Measurements from ENCODE around the gene XIRP1. TPM values are rescaled to one million over a fixed set of nuclear protein-coding genes. Genes with fewer than 3 reads are reported as not detected.

The XIRP1 gene
- total RNA-seq, 4 donors from 2014 or later, result 1.3 TPM; not detected in 3

- intact Hi-C loops (cut with DNase I), result no loop called here
- WGBS, result 95% methylated on average over 2 of the region's 2 CpGs
- H3K36me3 ChIP-seq, result no peaks in the 10 kb centered on the region
- peaks cover 0 to 4% (median 0%) of the 10 kb centered on the region in 4 donors for H3K4me1 ChIP-seq
- H3K27ac ChIP-seq (replicated peaks in 1 of 4), result no peak overlapping the region
- H3K4me3 ChIP-seq, result no peak overlapping the region
- no peak for TF ChIP-seq POLR2AphosphoS5 (IDR thresholded peaks at IDR 0.05)
- TF ChIP-seq CTCF (IDR thresholded peaks at IDR 0.05), result no peak
- TF ChIP-seq POLR2A (IDR thresholded peaks at IDR 0.05; ENCODE audit: low read depth), result no peak
- no peak for TF ChIP-seq EP300 (IDR thresholded peaks at IDR 0.05)
- H3K9me3 ChIP-seq, result no peaks in the 10 kb centered on the region
- H3K27me3 ChIP-seq, result no peaks in the 10 kb centered on the region
- DNase-seq (ENCODE audit: extremely low spot score), result peak; percentile 50
Observed at GRCh38 chr3:39224288-39224687, 31.9 kb upstream of the XIRP1 start.

DNA sequence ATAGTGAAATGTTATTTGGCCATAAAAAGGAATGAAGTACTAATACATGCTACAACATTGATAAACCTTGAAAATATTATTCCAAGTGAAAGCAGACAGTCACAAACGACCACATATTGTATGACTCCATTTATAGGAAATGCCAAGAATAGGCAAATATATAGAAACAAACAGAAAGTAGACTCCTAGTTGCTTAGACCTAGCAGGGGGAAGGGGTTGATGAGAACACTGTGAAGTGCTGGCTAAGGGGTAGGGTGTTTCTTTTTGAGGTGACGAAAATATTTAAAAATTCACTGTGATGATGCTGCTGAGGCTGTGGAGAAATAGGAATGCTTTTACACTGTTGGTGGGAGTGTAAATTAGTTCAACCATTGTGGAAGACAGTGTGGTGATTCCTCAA, 30.5 kb upstream of the XIRP1 start:
- no peak for DNase-seq (ENCODE audit: extremely low spot score)
- no peaks in the 10 kb centered on the region for H3K9me3 ChIP-seq
- no peak for TF ChIP-seq CTCF (IDR thresholded peaks at IDR 0.05)
- no peak for TF ChIP-seq EP300 (IDR thresholded peaks at IDR 0.05)
- no peak for TF ChIP-seq POLR2A (IDR thresholded peaks at IDR 0.05; ENCODE audit: low read depth)
- no peak for TF ChIP-seq POLR2AphosphoS5 (IDR thresholded peaks at IDR 0.05)
- no peak overlapping the region for H3K4me3 ChIP-seq
- H3K27me3 ChIP-seq, result no peaks in the 10 kb centered on the region
- WGBS, result 91% methylated on average over 2 of the region's 2 CpGs
- no peaks in the 10 kb centered on the region for H3K36me3 ChIP-seq
- H3K27ac ChIP-seq (replicated peaks in 1 of 4), result no peak overlapping the region
- intact Hi-C loops (cut with DNase I), result no loop called here
- peaks cover 0 to 4% (median 0%) of the 10 kb centered on the region in 4 donors for H3K4me1 ChIP-seq

- WGBS, result 66% methylated on average over 1 of the region's 1 CpG
- H3K27ac ChIP-seq (replicated peaks in 1 of 4), result no peak overlapping the region
- DNase-seq (ENCODE audit: extremely low spot score), result no peak
- no peak overlapping the region for H3K4me3 ChIP-seq
- H3K9me3 ChIP-seq, result no peaks in the 10 kb centered on the region
- TF ChIP-seq EP300 (IDR thresholded peaks at IDR 0.05) (no peak), POLR2A (IDR thresholded peaks at IDR 0.05; ENCODE audit: low read depth) (no peak), POLR2AphosphoS5 (IDR thresholded peaks at IDR 0.05) (no peak), CTCF (IDR thresholded peaks at IDR 0.05) (no peak)
- H3K36me3 ChIP-seq, result no peaks in the 10 kb centered on the region
- H3K4me1 ChIP-seq, result peaks cover 0 to 4% (median 0%) of the 10 kb centered on the region in 4 donors
- intact Hi-C loops (cut with DNase I), result no loop called here
- no peaks in the 10 kb centered on the region for H3K27me3 ChIP-seq
Observed at GRCh38 chr3:39222462-39222861, 30.1 kb upstream of the XIRP1 start.

DNA sequence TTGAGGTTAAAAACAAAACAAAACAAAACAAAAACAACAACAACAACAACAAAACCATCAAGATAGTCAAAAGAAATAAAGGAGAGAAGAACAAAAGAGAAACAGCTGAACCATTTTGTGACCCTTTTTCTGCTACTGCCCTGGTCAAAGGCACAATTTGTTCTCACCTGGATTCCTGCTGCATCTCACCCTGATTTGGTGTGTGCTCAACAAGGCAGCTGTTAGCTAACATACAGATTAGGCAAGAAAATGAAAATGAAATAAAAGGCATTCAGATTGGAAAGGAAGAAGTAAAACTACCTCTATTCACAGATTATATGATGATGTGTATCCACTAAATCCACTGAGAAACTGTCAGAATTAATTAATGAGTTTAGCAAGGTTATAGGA, 28.7 kb upstream of the XIRP1 start:
- Histone ChIP-seq H3K9me3 (no peaks in the 10 kb centered on the region), H3K36me3 (no peaks in the 10 kb centered on the region), H3K27me3 (no peaks in the 10 kb centered on the region), H3K4me1 (peaks cover 0 to 4% (median 0%) of the 10 kb centered on the region in 4 donors), H3K4me3 (no peak overlapping the region), H3K27ac (replicated peaks in 1 of 4) (no peak overlapping the region)
- no peak for DNase-seq (ENCODE audit: extremely low spot score)
- intact Hi-C loops (cut with DNase I), result no loop called here
- TF ChIP-seq POLR2AphosphoS5 (IDR thresholded peaks at IDR 0.05) (no peak), EP300 (IDR thresholded peaks at IDR 0.05) (no peak), CTCF (IDR thresholded peaks at IDR 0.05) (no peak), POLR2A (IDR thresholded peaks at IDR 0.05; ENCODE audit: low read depth) (no peak)

- Histone ChIP-seq H3K4me1 (peaks cover 0 to 4% (median 0%) of the 10 kb centered on the region in 4 donors), H3K9me3 (no peaks in the 10 kb centered on the region), H3K27ac (replicated peaks in 1 of 4) (no peak overlapping the region), H3K36me3 (no peaks in the 10 kb centered on the region), H3K4me3 (no peak overlapping the region), H3K27me3 (no peaks in the 10 kb centered on the region)
- TF ChIP-seq POLR2AphosphoS5 (IDR thresholded peaks at IDR 0.05) (no peak), POLR2A (IDR thresholded peaks at IDR 0.05; ENCODE audit: low read depth) (no peak)
- intact Hi-C loops (cut with DNase I), result no loop called here
- DNase-seq (ENCODE audit: extremely low spot score), result peak; percentile 57
- WGBS, result 66% methylated on average over 6 of the region's 6 CpGs
Observed at GRCh38 chr3:39220407-39221140, 28.2 kb upstream of the XIRP1 start.
